Ovary (tissue), 3 donors: ENCODE results near the gene SPSB3.

Source experiments
- CTCF ChIP-seq, 3 donors: fragments of 450-650 bp in 2 of 3; fragments of 200-600 bp in 1 of 3; IDR thresholded peaks; one replicate each; pipeline versions ENCODE4 v1.5.1 to v1.8.0; 2016 to 2022; ENCODE audit warnings: antibody characterized with exemption in 3 of 3, mild to moderate bottlenecking in 1 of 3
- EP300 ChIP-seq: sonication (generic); formaldehyde crosslinking; IDR thresholded peaks from one replicate; pipeline ENCODE4 v1.6.1; 2017; ENCODE audit warnings: antibody characterized with exemption
- POLR2A ChIP-seq: fragments of 450-650 bp; IDR thresholded peaks from one replicate; pipeline ENCODE4 v1.6.1; 2017; ENCODE audit warnings: antibody characterized with exemption, mild to moderate bottlenecking, moderate library complexity
- donor health status: DM: no; HTN: no; CAD: no.

DNA sequence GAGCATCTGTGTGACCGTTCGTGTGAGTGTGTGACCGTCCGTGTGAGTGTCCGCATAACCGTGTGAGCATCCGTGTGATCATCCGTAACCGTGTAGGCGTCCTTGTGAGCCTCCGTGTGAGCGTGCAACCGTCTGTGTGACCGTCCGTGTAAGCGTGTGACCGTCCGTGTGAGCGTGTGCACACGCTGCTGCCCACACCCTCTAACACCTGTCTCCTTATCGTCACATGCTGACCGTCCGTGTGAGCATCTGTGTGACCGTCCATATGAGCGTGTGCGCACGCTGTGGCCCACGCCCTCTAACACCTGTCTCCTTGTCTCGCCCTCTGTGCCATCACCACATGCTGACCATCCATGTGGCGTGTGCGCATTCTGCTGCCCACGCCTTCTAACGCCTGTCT, 42.1 kb downstream of the SPSB3 start:
- no peak for TF ChIP-seq CTCF (IDR thresholded peaks at IDR 0.05)
- TF ChIP-seq POLR2A: no peak
- no peak for TF ChIP-seq EP300
